Tibial artery (tissue), 4 donors: ENCODE data around the gene PHACTR1.
"Not testable (repeated sequence)": the region's sequence is repeated elsewhere in the genome, so short reads cannot be mapped to it uniquely, and the experiment has no call there.

Experiments used
- DNase-seq, 2 donors: peaks; one replicate each; pipeline ENCODE4 v3.0.0-alpha.2; 2019
- H3K27ac ChIP-seq, 2 donors: fragments of 200-600 bp; sonication (generic) in 1 of 2; 1 replicate in 1 of 2; 2 replicates in 1 of 2; pipeline ENCODE4 v1.5.1; 2018 to 2019; ENCODE audit warnings: mild to moderate bottlenecking in 1 of 2
- H3K27me3 ChIP-seq, 2 donors: fragments of 200-600 bp; sonication (generic) in 1 of 2; one replicate each; pipeline versions ENCODE4 v1.5.1 to v1.6.0; 2016 to 2019
- H3K36me3 ChIP-seq, 3 donors: fragments of 200-600 bp; sonication (generic) in 2 of 3; one replicate each; pipeline ENCODE4 v1.5.1; 2016 to 2019; ENCODE audit warnings: mild to moderate bottlenecking in 2 of 3
- H3K4me1 ChIP-seq, 4 donors: fragments of 200-600 bp; sonication (generic) in 2 of 4; 1 replicate in 3 of 4; 2 replicates in 1 of 4; pipeline ENCODE4 v1.5.1; 2016 to 2019
- H3K4me3 ChIP-seq, 2 donors: fragments of 200-600 bp; sonication (generic) in 1 of 2; 1 replicate in 1 of 2; 2 replicates in 1 of 2; pipeline ENCODE4 v1.5.1; 2018 to 2019; ENCODE audit warnings: mild to moderate bottlenecking in 2 of 2
- H3K9me3 ChIP-seq, 3 donors: fragments of 200-600 bp; sonication (generic) in 1 of 3; one replicate each; pipeline ENCODE4 v1.5.1; 2016 to 2019
- CTCF ChIP-seq, 2 experiments: fragments of 200-600 bp in 1 of 2; fragments of 450-650 bp in 1 of 2; IDR thresholded peaks; one replicate each; pipeline ENCODE4 v1.5.1; 2017 to 2019; ENCODE audit warnings: antibody characterized with exemption in 2 of 2, mild to moderate bottlenecking in 1 of 2, moderate library complexity in 1 of 2
- intact Hi-C: fragments of 100-400 bp; cut with DNase I; formaldehyde crosslinking; loops from one replicate; pipeline ENCODE4 v1.15.0; 2023; ENCODE audit warnings: low total_unique reads

PHACTR1 gene

GRCh38 chr6:12935637-12936036 lies 219.1 kb downstream of the PHACTR1 start:
- Histone ChIP-seq H3K9me3 (no peaks in the 10 kb centered on the region), H3K4me1 (no peaks in the 10 kb centered on the region), H3K4me3 (no peak overlapping the region), H3K36me3 (no peaks in the 10 kb centered on the region), H3K27ac (no peak overlapping the region), H3K27me3 (no peaks in the 10 kb centered on the region)
- no peak for TF ChIP-seq CTCF (IDR thresholded peaks at IDR 0.05)
- no peak for DNase-seq
- intact Hi-C loops, result no loop called here

- no peak for DNase-seq
- H3K9me3 ChIP-seq, result no peaks in the 10 kb centered on the region
- no peaks in the 10 kb centered on the region for H3K36me3 ChIP-seq
- no peak for TF ChIP-seq CTCF (IDR thresholded peaks at IDR 0.05)
- H3K27ac ChIP-seq, result no peak overlapping the region
- no peaks in the 10 kb centered on the region for H3K4me1 ChIP-seq
- no peaks in the 10 kb centered on the region for H3K27me3 ChIP-seq
- H3K4me3 ChIP-seq, result no peak overlapping the region
- intact Hi-C loops, result no loop called here
Observed at GRCh38 chr6:12937971-12938370, 221.4 kb downstream of the PHACTR1 start.

- Histone ChIP-seq H3K4me1 (no peaks in the 10 kb centered on the region), H3K27me3 (no peaks in the 10 kb centered on the region), H3K9me3 (no peaks in the 10 kb centered on the region), H3K4me3 (no peak overlapping the region), H3K27ac (no peak overlapping the region), H3K36me3 (no peaks in the 10 kb centered on the region)
- no peak for TF ChIP-seq CTCF (IDR thresholded peaks at IDR 0.05)
- no peak for DNase-seq
- intact Hi-C loops, result no loop called here
Observed at GRCh38 chr6:12939314-12939713, 222.7 kb downstream of the PHACTR1 start.

- no peaks in the 10 kb centered on the region for H3K27me3 ChIP-seq
- H3K36me3 ChIP-seq, result no peaks in the 10 kb centered on the region
- no peaks in the 10 kb centered on the region for H3K4me1 ChIP-seq
- H3K9me3 ChIP-seq, result no peaks in the 10 kb centered on the region
- no peak for TF ChIP-seq CTCF (IDR thresholded peaks at IDR 0.05)
- no peak overlapping the region for H3K27ac ChIP-seq
- intact Hi-C loops, result no loop called here
- no peak overlapping the region for H3K4me3 ChIP-seq
- no peak for DNase-seq
Observed at GRCh38 chr6:12941422-12941821, 224.9 kb downstream of the PHACTR1 start.

GRCh38 chr6:12943549-12943948 lies 227.0 kb downstream of the PHACTR1 start:
- Histone ChIP-seq H3K4me3 (no peak overlapping the region), H3K4me1 (peaks cover 0 to 6% (median 0%) of the 10 kb centered on the region in 4 donors), H3K27ac (no peak overlapping the region), H3K9me3 (no peaks in the 10 kb centered on the region), H3K36me3 (no peaks in the 10 kb centered on the region), H3K27me3 (no peaks in the 10 kb centered on the region)
- DNase-seq, result no peak
- no peak for TF ChIP-seq CTCF (IDR thresholded peaks at IDR 0.05)
- intact Hi-C loops, result no loop called here

GRCh38 chr6:12944001-12944400 lies 227.4 kb downstream of the PHACTR1 start:
- TF ChIP-seq CTCF (IDR thresholded peaks at IDR 0.05), result no peak
- Histone ChIP-seq H3K27ac (no peak overlapping the region), H3K36me3 (no peaks in the 10 kb centered on the region), H3K27me3 (no peaks in the 10 kb centered on the region), H3K4me3 (no peak overlapping the region), H3K9me3 (no peaks in the 10 kb centered on the region), H3K4me1 (peaks cover 0 to 6% (median 0%) of the 10 kb centered on the region in 4 donors)
- DNase-seq, result no peak
- intact Hi-C loops, result no loop called here

- H3K27me3 ChIP-seq, H3K9me3 ChIP-seq, intact Hi-C loops, H3K36me3 ChIP-seq, DNase-seq, H3K27ac ChIP-seq, H3K4me3 ChIP-seq, H3K4me1 ChIP-seq: not testable (repeated sequence)
Observed at GRCh38 chr6:12944528-12944927, 228.0 kb downstream of the PHACTR1 start.
